ENCODE results near the gene SASH1. TPM values are rescaled to one million over a fixed set of nuclear protein-coding genes. Genes with fewer than 3 reads are reported as not detected.

SASH1 gene
- total and polyA plus RNA-seq, 2 of the 8 experiments (the other 6 are each of a cell fraction or from before 2014, with no cell fraction given) = 6.0 to 20.2 TPM

DNA sequence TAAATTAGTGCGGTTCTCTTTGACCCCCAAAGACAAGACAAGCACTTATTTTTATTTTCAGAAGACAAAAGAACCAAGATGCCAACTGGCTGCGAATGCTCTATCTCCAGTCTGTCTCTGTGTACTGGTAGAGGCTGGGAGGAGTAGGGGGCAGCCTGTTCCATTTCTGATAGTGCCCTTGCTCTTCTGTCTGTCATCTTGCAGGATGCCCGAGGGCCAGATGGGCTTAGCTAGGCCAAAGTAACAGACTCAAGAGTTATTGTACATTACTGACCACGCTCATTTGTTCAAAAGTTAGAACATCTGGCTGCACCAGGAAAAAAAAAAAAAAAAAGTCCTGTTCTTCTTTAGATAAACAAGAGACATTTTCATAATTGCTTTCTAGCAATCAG is 206.1 kb downstream of the SASH1 start:
- Histone ChIP-seq H2BK12ac (ENCODE audit: low read depth, low read length) (no peak overlapping the region), H3K27me3 (replicated peaks in 1 of 4; ENCODE audit: control insufficient read depth in 3 of 4, extremely low read depth in 1 of 4, insufficient read depth in 3 of 4, low read length in 3 of 4) (no peaks in the 10 kb centered on the region), H3K18ac (ENCODE audit: extremely low read depth, low read length) (no peak overlapping the region), H3K56ac (replicated peaks; ENCODE audit: insufficient read length, low read depth, low read length) (no peak overlapping the region), H4K91ac (replicated peaks; ENCODE audit: insufficient read length, low read length) (no peak overlapping the region), H3K4me1 (replicated peaks in 1 of 4; ENCODE audit: control insufficient read depth in 3 of 4, insufficient read depth in 4 of 4, low read length in 3 of 4) (peaks cover 0 to 3% (median 0%) of the 10 kb centered on the region in 4 experiments; a peak in 1 of 7 replicates), H4K20me1 (replicated peaks in 1 of 2; ENCODE audit: control insufficient read depth in 1 of 2, insufficient read depth in 2 of 2, low read length in 2 of 2) (no peaks in the 10 kb centered on the region), H3K4me2 (ENCODE audit: insufficient read depth in 1 of 2, low read depth in 2 of 2, low read length in 2 of 2) (no peak overlapping the region), H3K79me2 (ENCODE audit: control insufficient read depth in 1 of 2, insufficient read depth in 2 of 2, low read length in 2 of 2) (no peaks in the 10 kb centered on the region), H3K79me1 (ENCODE audit: low read depth, low read length) (no peaks in the 10 kb centered on the region), H2BK20ac (ENCODE audit: low read length) (no peak overlapping the region), H3K36me3 (ENCODE audit: control insufficient read depth in 2 of 4, insufficient read depth in 4 of 4, low read length in 3 of 4) (peaks cover 3 to 36% (median 20%) of the 10 kb centered on the region in 4 experiments), H2AFZ (ENCODE audit: low read length) (no peak overlapping the region), H4K5ac (ENCODE audit: insufficient read length, low read depth, low read length) (no peak overlapping the region), H3K4ac (replicated peaks; ENCODE audit: insufficient read length, low read depth, low read length) (no peak overlapping the region), H4K8ac (ENCODE audit: extremely low read depth, insufficient read depth, low read length) (no peak overlapping the region), H2BK5ac (ENCODE audit: low read depth, low read length) (no peak overlapping the region), H2AK5ac (ENCODE audit: low read depth, low read length) (no peak overlapping the region), H3K9ac (replicated peaks in 1 of 4; ENCODE audit: extremely low read depth in 1 of 4, low read depth in 3 of 4, low read length in 3 of 4) (no peak overlapping the region), H3K23me2 (ENCODE audit: low read depth, low read length) (no peaks in the 10 kb centered on the region; the same call in 1 of the 2 replicates), H2BK15ac (ENCODE audit: low read length) (no peak overlapping the region), H2BK120ac (replicated peaks; ENCODE audit: low read depth, low read length) (no peak overlapping the region), H3K23ac (ENCODE audit: insufficient read length) (no peak overlapping the region), H3K4me3 (ENCODE audit: extremely low read depth in 1 of 4, insufficient read depth in 2 of 4, low read depth in 3 of 4, low read length in 4 of 4) (no peak overlapping the region), H3K27ac (ENCODE audit: low read depth, low read length) (no peak overlapping the region), H3K9me3 (ENCODE audit: insufficient read depth in 2 of 2, low read depth in 1 of 2, low read length in 1 of 2) (no peaks in the 10 kb centered on the region; a peak in 1 of 4 replicates), H3K14ac (ENCODE audit: insufficient read length) (no peak overlapping the region)
- no peak for FAIRE-seq
- 87% methylated on average over 4 of the region's 4 CpGs; no CpG with 5 or more reads in 1 of the 2 experiments for WGBS, 2 experiments (ENCODE audit: extremely low coverage in 1 of 2, insufficient coverage in 1 of 2, insufficient read length in 1 of 2, insufficient replicate concordance in 2 of 2, low coverage in 1 of 2, low lambda C conversion rate in 2 of 2, missing lambda C conversion rate in 1 of 2)
- POLR2A ChIA-PET (ENCODE audit: partially characterized antibody) = interaction anchor here (0.6 kb wide), 1 partner anchor 384 kb away, joined by 3 read pairs; no protein-coding TSS in a partner anchor
- CTCF ChIA-PET (ENCODE audit: partially characterized antibody) = interaction anchor here (0.6 to 3.0 kb wide), 3 partner anchors 11 to 874 kb away, joined by 3 to 9 read pairs (median 4); no protein-coding TSS in a partner anchor
- no peak for DNase-seq (ENCODE audit: low read depth in 1 of 2, low spot score in 2 of 2)
- TF ChIP-seq SP2 (IDR thresholded peaks at IDR 0.05; ENCODE audit: low read length) = no peak
- no peak for TF ChIP-seq SP4 (IDR thresholded peaks at IDR 0.05; ENCODE audit: low read length)
- no peak for TF ChIP-seq CREB1 (IDR thresholded peaks at IDR 0.05)
- no peak for TF ChIP-seq RAD21 (IDR thresholded peaks at IDR 0.05 in 1 of 2, conservative IDR thresholded peaks at IDR 0.05 in 1 of 2; ENCODE audit: low read depth in 2 of 2, low read length in 2 of 2)
- no peak for TF ChIP-seq YY1 (IDR thresholded peaks at IDR 0.05; ENCODE audit: low read depth, low read length)
- TF ChIP-seq EZH2 (IDR thresholded peaks at IDR 0.05; ENCODE audit: low read depth, low read length, severe bottlenecking) = no peak
- TF ChIP-seq CHD1 (IDR thresholded peaks at IDR 0.05; ENCODE audit: low read depth, low read length) = no peak
- TF ChIP-seq POLR2AphosphoS5 (IDR thresholded peaks at IDR 0.05; ENCODE audit: low read depth, low read length) = no peak
- no peak for TF ChIP-seq HDAC6 (IDR thresholded peaks at IDR 0.05; ENCODE audit: low read depth, low read length)
- TF ChIP-seq NRF1 (IDR thresholded peaks at IDR 0.05; ENCODE audit: low read depth, low read length) = no peak
- TF ChIP-seq JUN (IDR thresholded peaks at IDR 0.05; ENCODE audit: low read depth, low read length) = no peak
- TF ChIP-seq SIRT6 (IDR thresholded peaks at IDR 0.05; ENCODE audit: low read length) = no peak
- no peak for TF ChIP-seq ZNF274 (IDR thresholded peaks at IDR 0.05; ENCODE audit: borderline replicate concordance, extremely low read depth, low read length)
- no peak for TF ChIP-seq KDM1A (IDR thresholded peaks at IDR 0.05; ENCODE audit: borderline replicate concordance, low read length)
- TF ChIP-seq KDM5A (IDR thresholded peaks at IDR 0.05; ENCODE audit: low read length) = no peak
- TF ChIP-seq TBP (IDR thresholded peaks at IDR 0.05; ENCODE audit: low read depth, low read length) = no peak

Data from H1 (cell line).